Skin epidermis (tissue), 12 donors: ENCODE data around the gene TRDN.
"Not testable (repeated sequence)": the region's sequence is repeated elsewhere in the genome, so short reads cannot be mapped to it uniquely, and the experiment has no call there.

Experiments used
- H3K27ac ChIP-seq, 21 experiments: fragments of 200-600 bp; sonication (generic) in 11 of 21; one replicate each; pipeline ENCODE4 v1.5.0; 2020; ENCODE audit warnings: mild to moderate bottlenecking in 3 of 21, inconsistent platforms in 2 of 21, moderate library complexity in 2 of 21
- H3K4me3 ChIP-seq, 7 experiments: fragments of 200-600 bp; sonication (generic) in 2 of 7; one replicate each; pipeline ENCODE4 v1.5.0; 2020; ENCODE audit warnings: inconsistent platforms in 2 of 7, mild to moderate bottlenecking in 2 of 7, moderate library complexity in 1 of 7

Gene TRDN

DNA sequence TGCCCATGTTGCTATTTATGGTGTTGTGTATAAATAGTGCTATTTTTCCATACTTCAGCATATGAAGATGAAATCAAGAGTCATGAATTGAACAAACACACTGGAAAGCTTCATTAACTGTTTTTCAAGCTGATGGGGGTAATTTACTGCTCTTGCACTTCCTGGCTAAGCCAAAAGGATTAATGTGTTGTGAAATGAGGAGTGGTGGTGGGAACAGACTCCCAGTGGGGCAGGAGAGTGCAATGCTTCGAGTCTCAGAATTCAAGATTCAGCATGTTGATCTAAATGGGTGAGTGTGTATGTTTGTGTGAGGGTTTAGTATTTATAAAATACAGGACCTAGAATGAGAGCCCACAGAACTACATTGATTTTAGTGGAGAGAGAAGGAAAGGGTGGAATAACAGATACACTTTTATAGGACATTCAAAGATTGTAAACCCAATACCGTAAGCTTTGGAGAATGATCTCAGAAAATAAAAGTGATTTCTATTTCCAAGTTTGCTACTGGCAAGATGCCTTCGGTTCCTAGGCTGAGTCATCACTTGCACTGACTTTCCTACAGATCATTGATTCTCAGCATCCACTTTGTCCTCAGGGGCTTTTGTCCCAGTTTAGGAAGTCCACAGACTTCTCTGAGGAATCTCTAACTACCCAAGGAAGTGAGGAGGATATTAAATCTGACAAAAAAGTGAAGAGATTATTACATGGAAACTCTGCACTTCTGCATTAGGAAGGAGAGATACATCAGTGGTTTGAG lies 303.6 kb downstream of the TRDN start:
- Histone ChIP-seq H3K27ac (no peak overlapping the region), H3K4me3 (no peak overlapping the region)

DNA sequence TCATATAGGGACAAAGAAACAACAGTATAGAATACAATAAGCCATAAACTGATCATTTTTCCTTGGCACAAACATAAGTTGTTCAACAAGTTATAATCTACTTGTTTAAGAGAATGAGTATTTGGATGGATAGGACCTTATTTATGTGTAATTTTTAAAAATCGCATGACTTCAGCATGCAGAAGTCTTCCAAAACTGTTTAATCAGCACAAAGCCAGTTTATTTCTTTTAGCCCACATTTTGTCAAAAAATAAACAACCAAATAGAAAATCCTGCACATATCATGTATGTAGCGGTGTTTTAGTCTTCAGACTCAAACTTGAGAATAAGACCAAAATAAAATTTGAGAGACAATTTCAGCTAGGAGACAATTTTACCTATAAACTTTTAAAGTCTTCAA lies 304.7 kb downstream of the TRDN start:
- Histone ChIP-seq H3K4me3 (no peak overlapping the region), H3K27ac (no peak overlapping the region)

GRCh38 chr6:123329337-123329736 lies 307.4 kb downstream of the TRDN start:
- no peak overlapping the region for H3K27ac ChIP-seq

GRCh38 chr6:123323452-123324329 lies 313.1 kb downstream of the TRDN start:
- no peak overlapping the region for H3K4me3 ChIP-seq
- H3K27ac ChIP-seq = no peak overlapping the region

More at GRCh38 chr6:123329337-123329736, 307.4 kb downstream of the TRDN start:
- H3K4me3 ChIP-seq = no peak overlapping the region

- no peak overlapping the region for H3K4me3 ChIP-seq
- no peak overlapping the region for H3K27ac ChIP-seq
These were observed 315.7 kb downstream of the TRDN start for GRCh38 chr6:123321020-123321419.

- no peak overlapping the region for H3K27ac ChIP-seq
- H3K4me3 ChIP-seq = no peak overlapping the region
These were observed 319.9 kb downstream of the TRDN start for GRCh38 chr6:123316733-123317323.

- H3K27ac ChIP-seq, H3K4me3 ChIP-seq: not testable (repeated sequence)
These were observed 322.3 kb downstream of the TRDN start for GRCh38 chr6:123314459-123314858.

GRCh38 chr6:123309130-123309529 lies 327.6 kb downstream of the TRDN start:
- Histone ChIP-seq H3K4me3 (no peak overlapping the region), H3K27ac (no peak overlapping the region)

DNA sequence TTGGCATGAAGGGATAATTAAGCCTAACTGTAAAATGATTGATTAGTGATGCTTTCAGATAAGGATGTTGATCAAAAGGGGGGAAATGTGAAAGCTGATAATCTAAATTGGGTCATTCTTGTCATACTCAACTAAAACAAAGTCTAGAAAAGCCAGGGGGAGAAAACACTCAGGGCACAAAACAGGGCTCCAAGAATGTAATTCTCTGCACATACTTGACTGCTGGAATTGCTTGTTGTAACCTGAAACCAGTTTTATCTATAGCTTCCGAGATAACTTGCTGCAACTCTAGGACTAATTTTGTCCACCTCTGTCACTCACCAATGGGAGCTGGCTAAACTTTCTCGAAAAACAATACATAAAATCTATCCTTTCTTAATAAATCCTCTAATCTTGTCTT lies 330.4 kb downstream of the TRDN start:
- H3K4me3 ChIP-seq = no peak overlapping the region
- no peak overlapping the region for H3K27ac ChIP-seq

GRCh38 chr6:123295672-123296071 lies 341.1 kb downstream of the TRDN start:
- Histone ChIP-seq H3K27ac (no peak overlapping the region), H3K4me3 (no peak overlapping the region)

GRCh38 chr6:123295181-123295580 lies 341.6 kb downstream of the TRDN start:
- Histone ChIP-seq H3K27ac (no peak overlapping the region), H3K4me3 (no peak overlapping the region)

DNA sequence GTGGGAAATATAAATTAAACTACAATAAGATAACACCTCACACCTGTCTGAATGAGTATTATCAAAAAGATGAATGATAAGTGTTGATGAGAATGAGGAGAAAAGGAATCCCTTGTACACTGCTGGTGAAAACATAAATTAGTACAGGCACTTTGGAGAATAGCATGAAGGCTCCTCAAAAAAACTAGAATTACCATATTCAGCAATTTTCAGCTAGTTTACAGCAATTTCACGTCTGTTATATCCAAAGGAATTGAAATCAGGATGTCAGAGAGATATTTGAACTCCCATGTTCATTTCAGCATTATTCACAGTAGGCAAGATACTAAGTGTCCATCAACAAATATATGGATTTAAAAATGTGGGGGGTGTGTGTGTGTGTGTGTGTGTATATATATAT lies 348.1 kb downstream of the TRDN start:
- no peak overlapping the region for H3K4me3 ChIP-seq
- H3K27ac ChIP-seq = no peak overlapping the region

GRCh38 chr6:123276546-123276980 lies 360.2 kb downstream of the TRDN start:
- H3K27ac ChIP-seq = no peak overlapping the region
- no peak overlapping the region for H3K4me3 ChIP-seq

DNA sequence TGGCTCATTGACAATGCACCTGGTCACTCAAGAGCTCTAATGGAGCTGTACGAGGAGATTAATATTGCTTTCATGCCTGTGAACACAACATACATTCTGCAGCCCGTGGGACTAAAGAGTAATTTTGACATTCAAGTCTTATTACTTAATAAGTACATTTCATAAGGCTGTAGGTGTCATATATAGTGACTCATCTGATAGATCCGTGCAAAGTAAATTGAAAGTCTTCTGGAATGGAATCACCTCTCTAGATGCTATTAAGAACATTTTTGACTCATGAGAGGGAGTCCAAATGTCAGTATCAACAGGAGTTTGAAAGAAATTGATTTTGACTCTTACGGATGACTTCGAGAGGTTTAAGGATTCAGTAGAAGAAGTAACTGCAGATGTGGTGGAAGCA lies 372.8 kb downstream of the TRDN start:
- no peak overlapping the region for H3K4me3 ChIP-seq
- no peak overlapping the region for H3K27ac ChIP-seq

- H3K4me3 ChIP-seq = no peak overlapping the region
These were observed 396.1 kb downstream of the TRDN start for GRCh38 chr6:123240626-123241025.

GRCh38 chr6:123233336-123233735 lies 403.4 kb downstream of the TRDN start:
- no peak overlapping the region for H3K4me3 ChIP-seq
- H3K27ac ChIP-seq = no peak overlapping the region

More at GRCh38 chr6:123240626-123241025, 396.1 kb downstream of the TRDN start:
- H3K27ac ChIP-seq = no peak overlapping the region

DNA sequence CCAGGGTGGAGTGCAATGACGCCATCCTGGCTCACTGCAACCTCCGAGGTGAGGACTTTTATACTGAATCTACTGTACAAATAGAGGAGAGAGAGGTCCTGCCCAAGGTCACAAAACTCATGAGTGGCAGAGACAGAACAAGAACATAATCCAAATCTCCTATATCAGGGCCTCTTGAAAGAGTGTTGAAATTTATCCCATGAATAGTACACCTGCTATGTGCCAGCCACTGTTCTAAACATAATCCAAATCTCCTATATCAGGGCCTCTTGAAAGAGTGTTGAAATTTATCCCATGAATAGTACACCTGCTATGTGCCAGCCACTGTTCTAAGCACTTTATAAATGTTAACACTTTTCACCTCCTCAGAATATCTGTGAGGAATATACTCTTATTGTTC lies 409.0 kb downstream of the TRDN start:
- H3K4me3 ChIP-seq = not testable (repeated sequence)

DNA sequence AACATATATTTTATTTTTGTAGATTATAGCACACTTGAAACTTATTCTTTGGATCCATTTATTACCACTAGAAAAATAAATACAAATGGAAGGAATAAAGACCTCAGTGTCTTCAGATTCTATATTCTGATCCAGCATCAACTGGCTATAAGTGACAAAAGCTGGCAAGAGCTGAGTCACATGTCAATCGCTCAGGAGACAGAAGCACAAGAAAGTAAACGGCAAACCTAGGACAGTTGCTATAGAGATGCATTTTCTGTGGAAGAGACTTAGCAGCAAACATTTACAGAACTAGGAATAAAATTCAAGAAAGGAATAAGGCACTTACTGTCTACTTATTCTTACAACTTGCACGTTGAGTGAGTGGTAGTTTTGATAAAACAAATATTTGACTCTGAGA lies 410.4 kb downstream of the TRDN start:
- Histone ChIP-seq H3K27ac (no peak overlapping the region), H3K4me3 (no peak overlapping the region)

More for the DNA sequence above, 409.0 kb downstream of the TRDN start:
- not testable (repeated sequence) for H3K27ac ChIP-seq

DNA sequence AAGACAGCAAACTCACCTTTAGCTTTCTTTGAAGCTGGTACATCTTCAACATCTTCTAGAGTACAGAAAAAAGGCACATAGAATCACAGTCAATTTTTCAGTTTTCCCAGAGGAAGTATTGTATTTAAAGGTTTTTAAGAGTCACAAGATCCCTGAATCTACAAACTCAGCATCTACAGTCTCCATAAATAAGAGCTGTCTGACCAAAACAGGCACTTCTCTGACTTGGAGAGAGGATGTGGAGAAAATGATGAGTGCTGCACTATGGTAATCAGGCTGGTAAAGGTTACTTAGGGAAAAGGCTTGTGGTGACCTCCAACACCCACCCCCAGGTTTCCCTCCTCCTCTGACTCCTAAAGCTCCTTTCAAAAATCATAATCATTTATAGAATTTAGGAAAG lies 412.7 kb downstream of the TRDN start:
- H3K27ac ChIP-seq = no peak overlapping the region
- H3K4me3 ChIP-seq = no peak overlapping the region

DNA sequence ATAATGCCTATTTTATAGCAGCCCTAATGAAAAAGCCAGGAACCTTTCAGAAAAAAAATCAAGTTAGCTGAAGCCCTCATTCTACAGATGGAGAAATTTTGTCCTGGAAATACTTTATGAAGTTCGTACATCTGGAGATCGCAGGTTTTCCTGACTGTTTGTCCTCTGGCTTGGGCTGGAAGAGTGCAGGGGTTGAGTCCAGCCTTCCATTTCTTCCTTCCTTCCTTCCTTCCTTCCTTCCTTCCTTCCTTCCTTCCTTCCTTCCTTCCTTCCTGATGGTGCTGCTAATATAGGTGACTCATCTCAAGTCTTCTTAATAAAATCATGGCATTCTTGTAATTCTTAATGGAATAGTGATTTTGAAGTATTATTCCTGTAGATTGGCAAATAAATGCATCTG lies 413.3 kb downstream of the TRDN start:
- Histone ChIP-seq H3K27ac (no peak overlapping the region), H3K4me3 (no peak overlapping the region)

- Histone ChIP-seq H3K4me3 (no peak overlapping the region), H3K27ac (no peak overlapping the region)
These were observed 421.5 kb downstream of the TRDN start for GRCh38 chr6:123215211-123215610.
